Epithelial cell of proximal tubule (primary cell): ENCODE measurements around the gene IL17A. TPM values are rescaled to one million over a fixed set of nuclear protein-coding genes. Genes with fewer than 3 reads are reported as not detected.
A peak's percentile ranks its signal among the peaks of the same experiment; 100 is the strongest.

ENCODE experiments used
- DNase-seq: peaks from one replicate; pipeline ENCODE4 v3.0.0-alpha.2; 2011; ENCODE audit warnings: low read depth
- H3K4me3 ChIP-seq: 2 replicates; pipeline ENCODE4 v1.5.1; 2011; ENCODE audit warnings: low read depth, mild to moderate bottlenecking, low read length
- total RNA-seq: library from RNA; depleted of rRNA; stranded (reverse); fragments of >200 nt; gene quantifications from 2 replicates; pipeline ENCODE4 v1.2.3, GENCODE V29; 2015
- TF ChIP-seq, protein P1 (sequence below): conservative IDR thresholded peaks from 2 replicates; pipeline ENCODE4 v1.5.1; 2012; ENCODE audit warnings: low read depth, mild to moderate bottlenecking, low read length

IL17A gene
- total RNA-seq, 1 donor from 2014 or later: not detected

DNA sequence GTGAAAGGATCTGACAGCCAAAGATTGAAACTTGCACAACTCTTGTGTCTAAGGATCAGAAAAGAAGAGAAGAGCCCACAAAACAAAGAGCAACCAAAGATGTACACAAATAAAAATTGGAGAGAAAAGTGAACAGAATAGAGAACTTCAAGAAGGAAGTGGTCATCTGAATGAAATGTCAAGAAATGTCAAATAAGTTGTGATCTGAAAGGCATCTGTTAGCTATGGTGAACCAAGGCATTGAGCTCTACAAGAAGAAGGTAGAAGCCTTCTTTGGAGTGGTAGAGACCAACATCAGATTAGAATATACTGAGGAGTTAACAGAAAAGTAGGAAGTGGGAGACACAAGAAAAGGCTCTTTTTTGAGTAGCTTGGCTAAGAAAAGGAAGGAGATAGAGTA is 29.6 kb downstream of the IL17A start:
- H3K4me3 ChIP-seq: no peak overlapping the region
- TF ChIP-seq, protein P1, sequence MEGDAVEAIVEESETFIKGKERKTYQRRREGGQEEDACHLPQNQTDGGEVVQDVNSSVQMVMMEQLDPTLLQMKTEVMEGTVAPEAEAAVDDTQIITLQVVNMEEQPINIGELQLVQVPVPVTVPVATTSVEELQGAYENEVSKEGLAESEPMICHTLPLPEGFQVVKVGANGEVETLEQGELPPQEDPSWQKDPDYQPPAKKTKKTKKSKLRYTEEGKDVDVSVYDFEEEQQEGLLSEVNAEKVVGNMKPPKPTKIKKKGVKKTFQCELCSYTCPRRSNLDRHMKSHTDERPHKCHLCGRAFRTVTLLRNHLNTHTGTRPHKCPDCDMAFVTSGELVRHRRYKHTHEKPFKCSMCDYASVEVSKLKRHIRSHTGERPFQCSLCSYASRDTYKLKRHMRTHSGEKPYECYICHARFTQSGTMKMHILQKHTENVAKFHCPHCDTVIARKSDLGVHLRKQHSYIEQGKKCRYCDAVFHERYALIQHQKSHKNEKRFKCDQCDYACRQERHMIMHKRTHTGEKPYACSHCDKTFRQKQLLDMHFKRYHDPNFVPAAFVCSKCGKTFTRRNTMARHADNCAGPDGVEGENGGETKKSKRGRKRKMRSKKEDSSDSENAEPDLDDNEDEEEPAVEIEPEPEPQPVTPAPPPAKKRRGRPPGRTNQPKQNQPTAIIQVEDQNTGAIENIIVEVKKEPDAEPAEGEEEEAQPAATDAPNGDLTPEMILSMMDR: no peak
- no peak for DNase-seq

DNA sequence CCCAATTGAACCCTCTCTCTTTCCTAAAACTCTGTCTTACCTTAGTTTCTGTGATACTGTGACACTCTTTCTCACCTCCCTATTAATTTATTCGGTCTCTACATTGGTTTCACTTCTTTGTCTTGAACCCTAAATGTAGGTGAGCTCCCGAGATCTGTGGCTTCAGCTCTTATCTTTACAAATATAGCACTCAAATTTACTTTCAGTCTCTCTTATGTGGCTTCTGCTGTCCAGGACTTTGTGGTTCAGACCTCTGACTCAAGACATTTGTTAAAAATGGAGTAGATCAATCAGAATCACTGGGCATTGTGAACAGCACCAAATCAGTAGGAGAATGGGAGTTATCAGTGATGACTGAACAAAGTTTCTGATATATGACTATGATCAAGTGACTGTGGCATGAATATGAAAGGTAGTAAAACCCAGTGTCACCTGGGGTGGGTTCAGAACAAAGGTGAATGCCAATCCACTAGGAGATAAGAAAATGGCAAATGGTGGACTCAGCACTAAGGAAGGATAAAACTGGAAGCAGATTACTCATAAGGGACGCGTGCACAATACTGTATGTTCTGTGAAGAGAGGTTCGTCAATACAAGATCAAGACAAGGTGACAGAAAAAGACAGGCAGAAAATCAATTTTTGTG is 30.9 kb downstream of the IL17A start:
- DNase-seq: no peak
- TF ChIP-seq, protein P1: no peak

DNA sequence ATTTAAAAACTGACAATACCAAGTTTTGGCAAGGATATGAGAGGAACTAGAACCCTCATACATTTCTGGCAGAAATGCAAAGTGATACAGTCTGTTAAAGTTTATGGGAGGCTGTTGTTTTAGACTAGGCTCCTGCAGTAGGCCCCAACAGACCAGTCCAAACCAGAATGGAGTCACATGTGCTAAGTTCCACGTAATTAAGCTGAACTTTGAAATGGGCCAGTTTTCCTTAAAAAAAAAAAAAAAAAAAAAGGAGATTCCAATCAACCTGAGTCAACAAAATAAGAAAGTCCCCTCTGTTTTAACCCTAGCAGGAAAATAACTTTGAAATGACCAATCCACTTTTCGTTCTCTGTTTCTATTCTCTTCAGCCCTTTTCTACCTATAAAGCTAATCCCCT is 31.6 kb downstream of the IL17A start:
- DNase-seq: peak; percentile 42
- TF ChIP-seq, protein P1: no peak
- no peak overlapping the region for H3K4me3 ChIP-seq

More for the DNA sequence above, 30.9 kb downstream of the IL17A start:
- H3K4me3 ChIP-seq: no peak overlapping the region

DNA sequence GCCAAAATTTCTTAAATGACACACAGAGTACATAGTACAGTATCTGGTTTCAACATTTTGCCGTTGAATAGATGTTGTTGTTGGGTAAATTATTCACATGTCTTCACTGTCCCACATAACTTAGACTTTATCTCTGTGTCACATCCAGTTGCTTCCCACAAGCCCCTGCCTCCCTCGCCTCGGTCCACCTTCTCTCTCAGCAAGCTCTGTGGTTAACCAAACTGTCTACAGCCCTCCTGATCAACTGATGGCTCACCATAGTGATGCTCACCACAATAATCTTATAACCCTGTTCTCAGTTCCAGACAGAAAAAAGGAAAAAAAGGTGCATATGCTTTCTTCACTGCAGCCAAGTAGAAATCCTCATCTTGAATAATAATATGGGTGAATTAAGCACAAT is 35.1 kb downstream of the IL17A start:
- TF ChIP-seq, protein P1: no peak
- no peak for DNase-seq
- H3K4me3 ChIP-seq: no peak overlapping the region

DNA sequence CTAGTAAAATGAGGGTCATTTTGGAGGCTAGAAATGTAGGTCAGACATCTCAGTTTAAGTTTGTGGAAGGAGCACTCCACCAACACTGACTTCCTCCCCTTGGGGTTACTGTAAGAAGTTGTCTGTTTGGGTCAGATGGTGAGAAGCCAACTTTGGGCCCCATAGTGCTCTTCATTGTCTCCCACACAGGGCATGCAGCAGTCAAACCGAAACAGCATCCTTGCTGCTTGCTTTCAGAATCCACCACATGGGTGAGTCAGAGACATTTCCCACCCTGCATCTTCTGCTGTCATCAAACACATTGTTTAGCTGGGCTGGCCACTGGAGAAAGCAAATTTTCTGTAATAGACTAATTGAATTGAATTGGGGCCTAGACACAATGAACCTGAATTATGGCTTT is 41.3 kb downstream of the IL17A start:
- H3K4me3 ChIP-seq: no peak overlapping the region
- TF ChIP-seq, protein P1: no peak
- no peak for DNase-seq

DNA sequence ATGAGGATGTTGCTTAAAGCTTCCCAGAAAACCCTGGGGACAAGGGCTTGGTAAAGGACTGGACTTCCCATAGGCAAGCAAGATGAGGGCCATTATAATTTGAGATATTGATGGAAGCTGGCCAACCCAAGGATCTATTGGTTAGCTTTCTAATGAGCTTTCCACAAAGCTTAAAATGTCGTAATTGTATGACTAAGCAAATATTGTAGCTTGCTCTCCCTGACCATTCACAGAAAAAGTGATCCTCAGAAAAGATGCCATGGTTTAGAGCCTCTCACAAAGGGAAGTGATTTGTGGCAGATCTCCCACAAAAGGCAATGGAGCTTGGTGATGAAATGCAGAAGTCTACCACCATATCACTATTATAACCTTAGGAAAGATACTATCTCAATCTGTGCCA is 44.5 kb downstream of the IL17A start:
- no peak overlapping the region for H3K4me3 ChIP-seq
- DNase-seq: no peak
- TF ChIP-seq, protein P1: no peak
